Stomach (tissue), 4 donors: ENCODE results near the gene ARHGAP24.

Source experiments
- POLR2A ChIP-seq, 4 donors: fragments of 450-650 bp; IDR thresholded peaks; one replicate each; pipeline ENCODE4 v1.6.1; 2016; ENCODE audit warnings: antibody characterized with exemption in 4 of 4, control low read depth in 2 of 4, mild to moderate bottlenecking in 1 of 4, moderate library complexity in 1 of 4
- POLR2AphosphoS5 ChIP-seq, 3 donors: sonication (generic); formaldehyde crosslinking; IDR thresholded peaks; one replicate each; pipeline ENCODE4 v1.6.1; 2016; ENCODE audit warnings: antibody characterized with exemption in 3 of 3
- TF ChIP-seq, protein P1 (sequence below), 7 experiments: fragments of 450-650 bp in 4 of 7; fragments of 200-600 bp in 3 of 7; sonication (generic) in 3 of 7; IDR thresholded peaks; one replicate each; pipeline ENCODE4 v1.5.1; 2016 to 2019; ENCODE audit warnings: antibody characterized with exemption in 7 of 7, control low read depth in 2 of 7, mild to moderate bottlenecking in 1 of 7

DNA sequence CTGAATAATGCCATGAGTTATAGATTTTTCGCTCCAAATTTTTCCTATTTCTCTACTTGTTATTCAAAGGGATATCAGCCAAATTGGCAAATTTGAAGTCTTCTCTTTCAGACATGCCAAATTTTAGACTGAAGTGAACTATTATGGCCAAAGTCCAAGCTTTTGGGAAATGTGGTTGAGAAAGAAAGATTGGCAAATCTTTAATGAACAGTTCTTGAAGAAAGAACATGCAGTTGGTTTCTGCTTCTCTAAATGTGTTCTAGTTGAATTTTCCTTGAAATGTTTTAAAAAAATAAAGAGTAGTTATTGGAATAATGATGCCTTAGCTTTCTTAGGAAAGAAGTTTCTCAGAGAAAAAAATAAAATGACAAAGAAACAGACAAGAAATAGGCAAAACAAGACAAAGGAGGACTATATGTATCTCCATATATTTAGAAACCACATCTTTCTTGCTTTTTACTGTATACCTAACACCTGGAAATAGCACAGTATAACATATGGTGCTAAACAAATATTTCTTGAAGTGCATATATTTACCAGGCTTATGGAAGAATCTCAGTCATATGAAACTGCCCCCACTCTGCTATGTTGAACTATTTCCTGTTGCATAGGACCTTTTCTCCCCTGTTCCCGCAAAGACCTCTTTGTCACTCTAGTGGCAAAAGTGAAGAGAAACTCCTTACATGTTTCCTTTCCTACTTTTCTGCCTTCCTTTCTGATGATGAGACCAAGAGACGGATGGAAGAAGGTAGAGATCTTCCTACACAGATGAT lies 250.0 kb downstream of the ARHGAP24 start:
- TF ChIP-seq, protein P1, sequence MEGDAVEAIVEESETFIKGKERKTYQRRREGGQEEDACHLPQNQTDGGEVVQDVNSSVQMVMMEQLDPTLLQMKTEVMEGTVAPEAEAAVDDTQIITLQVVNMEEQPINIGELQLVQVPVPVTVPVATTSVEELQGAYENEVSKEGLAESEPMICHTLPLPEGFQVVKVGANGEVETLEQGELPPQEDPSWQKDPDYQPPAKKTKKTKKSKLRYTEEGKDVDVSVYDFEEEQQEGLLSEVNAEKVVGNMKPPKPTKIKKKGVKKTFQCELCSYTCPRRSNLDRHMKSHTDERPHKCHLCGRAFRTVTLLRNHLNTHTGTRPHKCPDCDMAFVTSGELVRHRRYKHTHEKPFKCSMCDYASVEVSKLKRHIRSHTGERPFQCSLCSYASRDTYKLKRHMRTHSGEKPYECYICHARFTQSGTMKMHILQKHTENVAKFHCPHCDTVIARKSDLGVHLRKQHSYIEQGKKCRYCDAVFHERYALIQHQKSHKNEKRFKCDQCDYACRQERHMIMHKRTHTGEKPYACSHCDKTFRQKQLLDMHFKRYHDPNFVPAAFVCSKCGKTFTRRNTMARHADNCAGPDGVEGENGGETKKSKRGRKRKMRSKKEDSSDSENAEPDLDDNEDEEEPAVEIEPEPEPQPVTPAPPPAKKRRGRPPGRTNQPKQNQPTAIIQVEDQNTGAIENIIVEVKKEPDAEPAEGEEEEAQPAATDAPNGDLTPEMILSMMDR (IDR thresholded peaks at IDR 0.05): no peak
- TF ChIP-seq POLR2A (IDR thresholded peaks at IDR 0.05) (no peak), POLR2AphosphoS5 (IDR thresholded peaks at IDR 0.05) (no peak)
